ENCODE measurements around the gene RNASE8.
"Not testable (repeated sequence)": the region's sequence is repeated elsewhere in the genome, so short reads cannot be mapped to it uniquely, and the experiment has no call there.

RNASE8 gene

DNA sequence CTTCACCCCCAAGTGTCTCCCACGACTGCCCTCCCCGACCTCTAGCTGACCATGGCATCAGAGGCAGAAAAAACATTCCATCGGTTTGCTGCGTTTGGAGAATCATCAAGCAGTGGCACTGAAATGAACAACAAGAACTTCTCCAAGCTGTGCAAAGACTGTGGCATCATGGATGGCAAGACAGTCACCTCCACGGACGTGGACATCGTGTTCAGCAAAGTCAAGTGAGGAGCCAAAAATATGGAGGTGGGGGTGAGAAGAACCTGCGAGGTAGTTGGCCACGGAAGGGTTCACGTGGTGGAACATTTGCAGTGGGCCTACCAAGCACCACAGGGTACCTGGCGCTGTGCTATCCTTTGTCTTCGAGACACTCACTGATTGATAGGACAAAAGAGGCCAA lies 27.1 kb upstream of the RNASE8 start:
- DNase-seq: no peak

DNA sequence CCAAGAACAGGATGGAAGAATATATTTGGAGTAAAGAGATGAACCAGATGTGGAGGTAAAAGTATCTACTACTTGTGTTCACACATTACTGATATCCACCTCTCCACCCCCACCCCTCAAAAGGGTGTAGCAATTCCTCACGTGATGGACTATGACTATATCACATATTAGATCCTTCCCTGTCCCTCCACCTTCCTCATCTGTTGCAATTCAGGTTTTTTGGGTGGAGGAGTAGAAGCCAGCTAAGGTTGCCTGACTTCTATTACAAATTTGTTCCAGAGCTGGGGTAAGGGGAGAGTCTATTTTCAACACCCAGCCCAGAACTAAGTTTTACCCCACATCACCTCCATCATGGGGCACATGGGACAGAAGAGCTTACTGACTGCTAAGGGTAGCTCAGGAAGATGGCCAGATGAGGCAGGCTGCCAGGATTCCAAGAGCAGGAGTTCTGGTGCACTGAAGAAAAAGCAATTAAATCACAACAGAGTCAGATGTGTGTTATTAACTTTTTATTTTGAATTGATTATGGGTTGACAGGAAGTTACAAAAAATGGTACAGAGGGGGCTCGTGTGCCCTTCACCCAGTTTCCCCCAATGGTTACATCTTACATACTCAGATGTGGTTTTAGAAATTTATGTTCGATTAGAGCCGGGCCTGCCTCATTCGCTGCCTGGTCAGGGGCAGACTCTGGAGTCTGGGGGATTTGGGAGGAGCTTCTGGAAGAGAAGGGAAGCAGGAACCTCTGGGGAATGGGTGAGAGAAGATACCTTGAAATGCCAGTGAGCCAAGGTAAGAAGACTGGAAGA lies 25.1 kb upstream of the RNASE8 start:
- no peak for DNase-seq

DNA sequence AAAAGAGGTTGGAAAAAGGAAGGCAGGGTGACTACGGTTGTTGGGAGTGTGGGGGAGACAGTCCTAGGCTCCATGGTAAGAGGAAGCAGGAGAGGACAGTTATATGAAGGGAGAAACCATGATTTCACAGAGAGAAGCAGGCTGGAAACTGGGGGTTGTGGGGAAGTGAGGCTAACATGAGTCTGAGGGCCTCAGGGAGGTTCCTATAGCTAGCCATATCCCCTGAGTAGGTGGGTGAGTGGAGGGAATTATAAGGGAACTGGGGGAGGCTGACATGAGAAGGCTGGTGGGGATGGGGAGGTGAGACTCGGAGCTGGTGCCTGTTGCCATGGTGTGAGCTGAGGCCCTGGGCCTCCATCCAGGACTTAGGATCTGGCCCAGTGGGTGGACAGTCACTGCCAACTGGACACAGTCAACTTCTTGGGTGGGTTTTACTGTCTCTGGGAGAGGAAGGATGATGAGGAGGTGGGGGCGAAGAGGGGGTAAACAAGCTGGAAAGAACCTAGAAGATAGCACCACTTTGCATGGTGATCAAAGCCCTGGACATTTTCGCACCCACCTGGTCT lies 24.4 kb upstream of the RNASE8 start:
- DNase-seq: no peak

DNA sequence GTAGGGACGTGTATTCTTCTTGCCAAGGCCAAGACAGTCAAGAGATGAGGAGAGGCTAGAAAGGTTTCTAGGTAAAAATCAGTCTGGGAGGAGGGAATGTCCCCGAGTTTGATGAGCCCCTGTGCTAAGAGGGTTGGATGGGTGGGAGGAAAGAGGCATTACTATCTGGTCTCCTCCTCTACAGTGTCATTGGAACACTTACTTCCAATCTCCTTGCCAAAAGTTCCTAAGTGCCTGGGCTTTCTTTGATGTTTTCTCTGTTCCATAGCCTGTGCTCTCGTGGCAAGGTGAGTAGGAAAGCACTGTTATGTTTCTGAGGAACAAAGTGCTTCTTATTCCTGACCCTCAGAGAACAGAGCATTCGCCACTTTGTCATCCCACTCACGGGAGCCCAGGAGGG lies 22.9 kb upstream of the RNASE8 start, which contains the start of gene RNASE13:
TSS of gene RNASE13 (minus strand) at position 101 of the 400 bp plus-strand sequence. CDS start 519 bp downstream, outside the sequence.
- DNase-seq: no peak

DNA sequence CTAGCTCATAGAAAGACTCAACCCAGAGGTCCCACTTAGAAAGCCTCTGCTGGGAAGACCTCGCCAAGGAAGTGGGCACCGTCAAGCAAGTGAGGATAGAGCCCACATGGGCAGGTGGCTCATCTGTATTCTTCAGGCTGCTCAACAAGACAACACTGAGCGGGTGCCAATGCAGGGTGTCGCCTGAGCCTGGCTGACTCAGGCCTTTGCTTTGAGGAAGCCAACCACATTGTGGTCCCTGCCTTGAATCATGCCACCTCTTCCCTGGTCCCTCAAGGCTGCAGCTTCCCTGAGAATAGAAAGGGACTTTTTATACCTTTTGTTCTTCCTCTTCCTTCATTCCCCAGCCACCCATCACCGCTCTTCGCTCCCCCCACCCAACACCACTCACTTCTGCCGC lies 20.9 kb upstream of the RNASE8 start:
- no peak for DNase-seq

DNA sequence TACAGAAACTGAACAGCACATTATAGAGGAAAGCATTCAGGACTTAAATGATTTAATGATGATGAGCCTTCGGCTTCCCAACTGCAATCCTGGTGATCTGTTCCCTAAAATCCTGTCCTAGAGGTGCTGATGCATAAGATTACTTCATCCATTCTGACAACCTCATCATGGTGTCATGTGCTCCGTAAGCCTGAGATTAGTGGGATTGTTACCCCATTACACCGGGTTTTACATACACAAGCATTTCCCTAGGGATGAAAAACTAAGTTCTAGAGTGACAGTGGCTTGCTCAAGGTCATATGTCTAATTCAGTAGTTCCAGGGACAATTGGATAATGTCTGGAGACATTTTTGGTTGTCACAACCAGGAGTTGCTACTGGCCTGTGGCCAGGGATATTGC lies 20.5 kb upstream of the RNASE8 start:
- DNase-seq: no peak

DNA sequence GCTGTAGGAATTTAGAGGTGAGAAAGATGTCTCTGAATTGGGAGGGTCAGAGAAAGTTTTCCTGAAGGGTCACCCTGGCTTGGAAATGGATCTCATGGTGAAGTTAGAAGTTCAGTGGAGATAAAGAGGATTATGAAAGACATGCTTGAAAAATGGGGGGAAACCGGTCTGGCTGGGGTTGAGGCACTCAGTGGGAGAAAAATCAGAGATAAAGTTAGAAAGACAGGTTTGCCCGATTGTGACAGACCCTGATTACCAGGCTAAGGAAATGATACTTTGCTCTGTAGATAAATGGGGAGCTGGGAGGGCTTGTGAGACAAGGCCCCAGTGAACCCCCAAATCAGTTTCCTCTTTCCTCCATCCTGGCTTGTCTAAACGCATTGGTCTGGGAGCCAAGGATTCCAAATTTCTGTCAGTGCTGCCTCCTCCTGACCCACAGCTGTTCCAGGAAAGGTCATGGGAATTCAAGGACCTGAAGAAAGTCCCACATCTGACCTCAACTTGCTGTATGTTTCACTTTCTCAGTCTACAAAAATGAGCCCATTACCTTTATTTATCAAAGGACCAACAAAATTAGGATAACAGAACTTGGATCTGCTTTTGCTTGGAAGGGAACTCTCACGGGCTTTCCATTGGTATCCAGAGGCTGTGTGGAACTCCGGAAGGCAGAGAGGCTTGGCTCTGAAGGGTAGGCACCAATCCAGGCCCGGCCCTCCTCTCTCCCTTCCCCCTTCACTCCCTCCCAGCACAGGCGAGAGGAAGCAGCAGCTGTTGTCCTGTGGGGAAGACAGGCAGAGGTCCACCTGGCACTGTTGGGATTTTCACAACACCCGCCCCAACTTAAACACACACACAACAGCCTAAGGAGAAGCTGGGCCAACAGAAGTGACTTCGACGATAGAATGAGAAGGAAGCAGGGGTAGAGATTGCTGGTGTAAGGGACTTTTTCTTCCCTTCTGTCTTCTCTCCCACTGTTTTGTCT lies 18.9 kb upstream of the RNASE8 start:
- DNase-seq: no peak

DNA sequence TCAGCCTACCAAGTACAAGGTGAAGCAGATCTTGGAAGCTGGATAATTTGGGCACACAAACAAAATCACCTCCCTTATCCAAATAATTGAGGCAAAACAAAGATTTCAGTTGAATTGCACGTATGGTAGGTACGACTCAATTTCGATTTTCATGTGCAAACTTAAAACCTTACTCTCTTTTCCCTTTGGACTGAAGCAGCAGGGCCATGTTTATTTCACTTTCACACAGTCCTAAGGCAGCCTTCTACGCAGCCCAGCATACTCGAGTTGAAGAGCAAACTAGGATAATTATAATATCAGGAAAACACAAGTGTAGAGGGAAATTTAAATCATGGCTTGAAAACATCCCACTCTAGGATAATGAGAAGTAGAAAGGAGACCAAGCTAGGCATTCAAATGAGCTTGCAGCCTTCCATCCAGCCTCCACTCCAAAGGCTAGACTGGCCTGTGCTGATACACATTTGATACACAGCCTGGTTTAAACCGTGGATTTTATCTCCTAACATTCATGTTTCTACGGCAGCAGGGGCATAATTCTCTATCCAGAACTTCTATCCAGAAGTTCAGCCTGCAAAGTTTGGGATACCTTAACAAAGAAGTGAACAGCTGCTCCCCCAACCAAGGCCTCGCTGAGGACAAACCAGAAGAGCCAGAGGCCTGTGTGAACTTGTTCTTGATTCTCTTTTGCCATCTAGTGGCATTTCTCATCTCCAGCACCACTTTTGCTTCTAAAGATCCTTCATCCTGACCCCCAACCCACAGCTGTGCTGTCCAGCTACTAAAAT lies 17.8 kb upstream of the RNASE8 start:
- DNase-seq: peak; percentile 14 to 16

DNA sequence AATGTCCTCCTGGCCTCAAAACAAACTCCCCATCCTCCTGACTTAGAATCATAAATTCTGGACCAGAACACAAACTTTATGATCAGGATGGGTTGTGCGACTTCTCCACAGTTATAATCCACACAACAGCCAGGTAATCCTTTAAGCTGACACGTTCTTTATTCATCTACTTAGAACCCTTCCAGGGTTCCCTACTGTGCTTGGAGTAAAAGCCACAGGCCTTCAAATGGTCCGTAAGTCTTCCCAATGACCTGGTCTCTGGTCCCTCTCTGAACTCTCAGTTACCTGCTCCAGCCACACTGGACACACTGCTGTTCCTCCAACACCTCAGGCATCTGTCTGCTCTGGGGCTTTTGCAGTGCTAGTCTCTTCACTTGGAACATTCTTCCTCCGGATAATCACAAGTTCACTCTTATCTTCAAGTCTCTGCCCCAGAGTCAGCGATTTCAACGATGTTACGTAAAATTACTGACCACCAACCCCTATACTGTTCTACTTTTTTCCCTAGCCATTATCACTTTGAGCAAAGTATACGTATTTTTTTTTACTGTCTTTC lies 17.2 kb upstream of the RNASE8 start:
- DNase-seq: no peak

DNA sequence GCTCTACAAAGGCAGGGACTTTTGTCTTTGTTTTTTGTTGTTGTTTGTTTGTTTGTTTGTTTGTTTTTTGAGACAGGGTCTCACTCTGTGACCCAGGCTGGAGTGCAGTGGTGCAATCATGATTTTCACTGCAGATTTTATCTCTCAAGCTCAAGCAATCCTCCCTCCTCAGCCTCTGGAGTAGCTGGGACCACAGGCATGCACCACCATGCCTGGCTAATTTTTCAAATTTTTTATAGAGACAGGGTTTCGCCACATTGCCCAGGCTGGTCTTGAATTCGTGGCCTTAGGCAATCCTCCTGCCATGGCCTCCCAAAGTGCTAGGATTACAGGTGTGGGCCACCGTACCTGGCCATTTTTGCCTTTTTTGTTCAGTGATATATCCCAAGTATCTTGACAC lies 16.7 kb upstream of the RNASE8 start:
- DNase-seq: not testable (repeated sequence)

DNA sequence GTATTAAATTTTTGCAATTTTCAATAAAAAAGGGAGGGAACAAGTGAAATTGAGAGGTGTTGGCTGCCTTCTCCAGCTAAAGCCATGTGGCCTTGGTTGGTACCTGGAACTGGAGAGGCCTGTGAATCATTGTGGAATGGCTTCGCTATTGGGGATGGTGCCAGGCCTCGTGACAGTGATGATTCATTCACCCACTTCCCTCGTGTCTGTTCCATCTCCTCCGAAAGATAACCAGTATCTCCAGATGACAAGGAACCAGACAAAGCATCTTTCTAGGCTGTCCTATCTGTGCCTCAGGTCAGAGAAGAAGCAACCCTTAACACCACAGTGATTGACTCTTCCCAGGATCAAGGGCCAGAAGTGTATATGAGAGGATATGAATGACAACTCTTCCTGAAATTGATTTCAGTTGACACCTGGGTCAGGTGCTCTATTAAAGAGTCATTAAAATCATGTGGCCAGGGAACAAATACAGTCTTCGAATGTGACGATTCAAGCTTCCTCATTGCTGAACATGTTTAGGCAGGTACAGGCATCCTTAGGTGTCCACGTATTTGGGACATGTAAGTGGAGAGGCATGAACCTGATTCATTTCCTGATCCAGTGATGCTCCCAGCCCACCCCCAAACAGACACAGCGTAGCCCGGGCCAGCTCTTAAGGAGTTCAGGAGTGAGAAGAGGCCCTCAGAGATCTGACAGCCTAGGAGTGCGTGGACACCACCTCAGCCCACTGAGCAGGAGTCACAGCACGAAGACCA lies 15.8 kb upstream of the RNASE8 start, which contains the start of gene RNASE7:
TSS of gene RNASE7 (plus strand) at position 687 of the 758 bp plus-strand sequence. CDS start 631 bp downstream, outside the sequence.
- DNase-seq: no peak

DNA sequence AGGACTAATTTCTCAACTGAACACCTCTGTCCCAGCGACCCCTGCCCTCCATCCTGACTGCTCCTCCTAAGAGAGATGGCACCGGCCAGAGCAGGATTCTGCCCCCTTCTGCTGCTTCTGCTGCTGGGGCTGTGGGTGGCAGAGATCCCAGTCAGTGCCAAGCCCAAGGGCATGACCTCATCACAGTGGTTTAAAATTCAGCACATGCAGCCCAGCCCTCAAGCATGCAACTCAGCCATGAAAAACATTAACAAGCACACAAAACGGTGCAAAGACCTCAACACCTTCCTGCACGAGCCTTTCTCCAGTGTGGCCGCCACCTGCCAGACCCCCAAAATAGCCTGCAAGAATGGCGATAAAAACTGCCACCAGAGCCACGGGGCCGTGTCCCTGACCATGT lies 14.7 kb upstream of the RNASE8 start:
- DNase-seq: no peak

DNA sequence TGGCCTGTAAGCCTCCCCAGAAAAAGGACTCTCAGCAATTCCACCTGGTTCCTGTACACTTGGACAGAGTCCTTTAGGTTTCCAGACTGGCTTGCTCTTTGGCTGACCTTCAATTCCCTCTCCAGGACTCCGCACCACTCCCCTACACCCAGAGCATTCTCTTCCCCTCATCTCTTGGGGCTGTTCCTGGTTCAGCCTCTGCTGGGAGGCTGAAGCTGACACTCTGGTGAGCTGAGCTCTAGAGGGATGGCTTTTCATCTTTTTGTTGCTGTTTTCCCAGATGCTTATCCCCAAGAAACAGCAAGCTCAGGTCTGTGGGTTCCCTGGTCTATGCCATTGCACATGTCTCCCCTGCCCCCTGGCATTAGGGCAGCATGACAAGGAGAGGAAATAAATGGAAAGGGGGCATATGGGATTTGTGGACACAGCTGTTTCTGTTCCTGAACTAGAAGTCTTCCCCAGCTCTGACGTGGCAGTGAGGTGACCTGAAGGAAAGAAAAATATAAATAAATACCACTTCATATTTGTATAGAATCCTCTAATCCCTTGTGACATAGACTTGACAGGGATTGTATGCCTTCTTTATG lies 14.1 kb upstream of the RNASE8 start:
- DNase-seq: no peak

DNA sequence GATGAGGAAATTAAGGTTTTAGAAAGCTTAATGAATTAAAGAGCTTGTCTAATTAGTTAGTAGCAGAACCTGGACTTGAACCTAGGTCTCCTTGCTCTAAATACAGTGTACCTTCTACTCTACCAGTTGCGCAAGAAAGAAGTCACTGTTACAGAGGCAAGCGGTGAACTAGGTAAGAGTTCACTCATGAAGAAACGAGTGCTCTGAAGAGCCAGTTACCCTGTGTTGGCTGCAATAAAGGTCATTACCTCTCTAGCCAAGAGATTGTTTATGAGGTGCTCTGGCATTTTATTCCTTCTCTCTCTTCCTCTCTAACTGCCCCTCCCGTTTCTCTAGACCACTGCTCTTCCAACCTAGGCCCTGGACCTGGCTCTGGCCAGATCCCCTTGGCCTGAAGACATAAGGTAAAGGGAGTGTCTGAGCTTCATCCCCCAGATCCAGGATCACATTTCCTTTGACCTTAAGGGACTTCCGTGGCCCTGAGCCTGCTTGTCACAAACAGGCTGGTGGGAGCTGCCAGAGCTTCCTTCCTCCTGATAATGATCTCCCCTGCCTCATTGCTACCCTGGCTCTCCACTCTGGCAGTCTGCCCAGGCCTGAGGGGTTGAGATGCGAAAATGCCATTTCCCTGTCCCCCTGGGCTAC lies 13.5 kb upstream of the RNASE8 start:
- no peak for DNase-seq

DNA sequence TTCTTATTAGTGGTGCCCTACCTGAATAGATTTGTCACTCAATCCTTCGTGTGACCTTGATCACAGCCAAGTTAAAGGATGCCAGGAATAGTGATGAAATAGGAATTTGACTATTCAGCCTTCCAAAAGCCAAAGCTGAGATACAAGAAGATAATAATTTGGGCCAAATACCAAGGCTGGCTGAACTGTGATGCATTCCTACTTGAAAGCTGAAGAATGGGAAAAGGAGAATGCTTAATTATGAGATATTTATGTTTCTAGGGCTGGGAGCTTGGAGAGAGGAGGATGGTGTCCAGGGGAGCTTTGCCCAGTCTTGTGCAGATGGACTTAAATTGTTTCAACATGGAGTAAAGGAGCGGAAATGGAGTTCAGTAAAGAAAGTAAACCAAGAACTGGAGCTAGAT lies 10.2 kb upstream of the RNASE8 start:
- DNase-seq: no peak

DNA sequence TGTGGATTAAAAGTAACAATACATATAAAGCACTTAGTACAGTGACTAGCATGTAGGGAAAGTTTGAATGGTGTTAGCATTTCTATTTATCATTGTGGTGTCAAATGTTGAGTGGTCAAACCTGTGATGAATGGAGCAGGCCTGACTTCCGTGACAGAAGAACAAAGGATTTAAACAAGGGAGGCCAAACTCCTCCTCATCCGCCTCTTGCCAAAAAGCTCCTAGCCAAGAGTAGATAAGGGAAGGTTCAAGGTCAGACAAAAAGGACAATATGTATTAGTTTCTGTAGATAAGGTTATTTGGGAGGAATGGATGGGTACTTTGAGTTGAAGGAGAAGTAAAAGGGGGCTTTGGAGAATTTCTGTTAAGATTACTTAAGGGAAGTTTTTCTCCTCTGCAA lies 9.0 kb upstream of the RNASE8 start:
- no peak for DNase-seq

DNA sequence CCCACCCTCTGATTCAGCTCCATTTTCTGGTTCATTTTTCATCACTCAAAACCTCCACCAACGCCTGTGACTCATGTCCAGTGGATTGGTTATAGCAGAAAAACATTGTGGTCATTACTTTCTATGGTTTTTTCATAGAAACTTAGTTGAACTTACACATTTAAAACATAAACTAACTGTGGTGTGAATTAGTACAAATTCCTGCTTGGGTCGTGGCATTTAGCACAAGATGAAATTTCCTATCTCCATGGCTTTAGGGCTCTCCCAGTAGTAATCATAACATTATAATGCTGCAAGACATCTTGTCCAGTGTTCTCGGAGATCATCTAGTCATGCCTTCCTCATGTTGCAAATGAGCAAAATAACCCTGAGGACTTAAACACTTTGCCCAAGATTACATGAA lies 8.3 kb upstream of the RNASE8 start:
- DNase-seq: no peak

DNA sequence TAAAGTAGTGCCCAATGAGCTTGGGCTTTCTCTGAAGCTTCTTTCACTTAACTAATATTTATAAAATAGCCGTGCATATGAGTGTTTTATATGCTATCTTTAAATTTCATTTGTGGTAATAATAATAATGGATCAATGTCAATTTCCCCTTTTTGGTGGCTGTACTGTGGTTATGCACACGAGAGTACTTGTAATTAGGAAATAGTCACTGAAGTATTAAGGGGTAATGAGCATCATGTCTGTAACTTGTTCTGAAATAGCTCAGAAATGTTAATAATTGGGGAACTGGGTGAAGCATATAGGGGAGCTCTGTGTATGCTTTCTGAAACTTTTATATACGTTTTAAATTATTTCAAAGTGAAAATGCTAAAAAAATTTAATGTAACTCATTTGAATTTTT lies 7.0 kb upstream of the RNASE8 start:
- DNase-seq: no peak

DNA sequence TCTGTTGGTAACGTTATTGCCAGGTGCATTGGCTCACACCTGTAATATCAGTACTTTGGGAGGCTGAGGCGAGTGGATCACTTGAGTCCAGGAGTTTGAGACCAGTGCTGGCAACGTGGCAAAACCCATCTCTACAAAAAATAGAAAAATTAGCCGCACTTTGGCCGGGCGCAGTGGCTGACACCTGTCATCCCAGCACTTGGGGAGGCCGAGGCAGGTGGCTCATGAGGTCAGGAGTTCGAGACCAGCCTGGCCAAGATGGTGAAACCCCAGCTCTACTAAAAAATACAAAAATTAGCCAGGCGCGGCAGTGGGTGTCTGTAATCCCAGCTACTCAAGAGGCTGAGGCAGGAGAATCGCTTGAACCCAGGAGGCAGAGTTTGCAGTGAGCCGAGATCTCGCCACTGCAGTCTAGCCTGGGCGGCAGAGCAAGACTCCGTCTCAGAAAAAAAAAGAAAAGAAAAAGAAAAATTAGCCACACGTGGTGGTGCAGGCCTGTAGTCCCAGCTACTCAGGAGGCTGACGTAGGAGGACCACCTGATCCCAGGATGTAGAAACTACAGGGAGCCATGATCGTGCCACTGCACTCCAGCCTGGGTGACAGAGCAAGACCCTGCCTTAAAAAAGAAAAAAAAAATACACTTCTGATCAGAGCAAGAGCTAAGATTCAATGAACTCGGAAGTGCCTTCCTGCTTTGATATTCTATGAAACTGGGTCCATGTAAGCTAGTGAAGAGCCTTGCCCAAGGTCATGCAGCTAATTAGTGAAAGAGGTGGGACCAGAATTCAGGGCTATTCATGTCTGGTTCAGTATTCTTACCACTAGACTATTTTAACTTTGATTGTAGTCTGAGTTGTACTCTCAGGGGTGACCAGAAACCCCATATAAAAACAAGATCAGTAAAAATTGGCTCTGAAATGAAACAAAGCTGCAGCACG lies 4.2 kb upstream of the RNASE8 start:
- no peak for DNase-seq
